Measurements from ENCODE around the gene SLC25A40. TPM values are rescaled to one million over a fixed set of nuclear protein-coding genes. Genes with fewer than 3 reads are reported as not detected.

Gene SLC25A40
- total RNA-seq, 1 donor from 2014 or later = 27.0 TPM

GRCh38 chr7:87816389-87816788 is 59.8 kb downstream of the SLC25A40 start:
- TF ChIP-seq CTCF (IDR thresholded peaks at IDR 0.05; ENCODE audit: borderline replicate concordance) = no peak
- intact Hi-C loops (cut with micrococcal nuclease) = no loop called here
- Histone ChIP-seq H3K9me3 (replicated peaks) (no peaks in the 10 kb centered on the region), H3K4me3 (no peak overlapping the region), H3K4me1 (no peaks in the 10 kb centered on the region), H3K27me3 (ENCODE audit: low read depth) (no peaks in the 10 kb centered on the region), H3K36me3 (no peaks in the 10 kb centered on the region), H3K27ac (replicated peaks) (no peak overlapping the region)
- no peak for DNase-seq

- H3K27me3 ChIP-seq (ENCODE audit: low read depth) = no peaks in the 10 kb centered on the region
- no peaks in the 10 kb centered on the region for H3K36me3 ChIP-seq
- H3K4me3 ChIP-seq = no peak overlapping the region
- DNase-seq = no peak
- intact Hi-C loops (cut with micrococcal nuclease) = no loop called here
- TF ChIP-seq CTCF (IDR thresholded peaks at IDR 0.05; ENCODE audit: borderline replicate concordance) = no peak
- no peak overlapping the region for H3K27ac ChIP-seq (replicated peaks)
- H3K9me3 ChIP-seq (replicated peaks) = no peaks in the 10 kb centered on the region
- H3K4me1 ChIP-seq = no peaks in the 10 kb centered on the region
Measured at GRCh38 chr7:87810726-87811125, 65.4 kb downstream of the SLC25A40 start.

- Histone ChIP-seq H3K27ac (replicated peaks) (no peak overlapping the region), H3K4me1 (no peaks in the 10 kb centered on the region), H3K36me3 (no peaks in the 10 kb centered on the region), H3K9me3 (replicated peaks) (no peaks in the 10 kb centered on the region), H3K4me3 (no peak overlapping the region), H3K27me3 (ENCODE audit: low read depth) (no peaks in the 10 kb centered on the region)
- TF ChIP-seq CTCF (IDR thresholded peaks at IDR 0.05; ENCODE audit: borderline replicate concordance) = no peak
- intact Hi-C loops (cut with micrococcal nuclease) = no loop called here
- no peak for DNase-seq
Measured at GRCh38 chr7:87810130-87810529, 66.0 kb downstream of the SLC25A40 start.

- intact Hi-C loops (cut with micrococcal nuclease) = loop anchor here (10.0 kb wide), 1 partner anchor 309 kb away; no protein-coding TSS in a partner anchor
- no peak for DNase-seq
- Histone ChIP-seq H3K4me3 (no peak overlapping the region), H3K36me3 (no peaks in the 10 kb centered on the region), H3K27me3 (ENCODE audit: low read depth) (no peaks in the 10 kb centered on the region), H3K9me3 (replicated peaks) (no peaks in the 10 kb centered on the region), H3K27ac (replicated peaks) (no peak overlapping the region), H3K4me1 (no peaks in the 10 kb centered on the region)
- no peak for TF ChIP-seq CTCF (IDR thresholded peaks at IDR 0.05; ENCODE audit: borderline replicate concordance)
Measured at GRCh38 chr7:87806150-87806549, 70.0 kb downstream of the SLC25A40 start.

GRCh38 chr7:87797798-87798403 is 78.3 kb downstream of the SLC25A40 start:
- H3K9me3 ChIP-seq (replicated peaks) = peaks cover 11% of the 10 kb centered on the region
- intact Hi-C loops (cut with micrococcal nuclease) = loop anchor here (2.0 kb wide), 1 partner anchor 89 kb away; no protein-coding TSS in a partner anchor
- no peaks in the 10 kb centered on the region for H3K27me3 ChIP-seq (ENCODE audit: low read depth)
- no peak overlapping the region for H3K4me3 ChIP-seq
- no peaks in the 10 kb centered on the region for H3K36me3 ChIP-seq
- TF ChIP-seq CTCF (IDR thresholded peaks at IDR 0.05; ENCODE audit: borderline replicate concordance) = peak; percentile 71
- no peak for DNase-seq
- H3K4me1 ChIP-seq = no peaks in the 10 kb centered on the region
- no peak overlapping the region for H3K27ac ChIP-seq (replicated peaks)

Data from left ventricle myocardium inferior (tissue), 1 donor.